Brain microvascular endothelial cell (primary cell): ENCODE results near the gene GIMAP8.

Experiments
- DNase-seq: peaks from one replicate; pipeline ENCODE4 v3.0.0-alpha.2; 2020
- H3K27ac ChIP-seq: fragments of 250-450 bp; sonication (Bioruptor Pico); 2 replicates; pipeline ENCODE4 v1.5.1; 2020; ENCODE audit warnings: mild to moderate bottlenecking, moderate library complexity
- H3K27me3 ChIP-seq: fragments of 250-450 bp; sonication (Bioruptor Pico); replicated peaks from 2 replicates; pipeline ENCODE4 v1.5.1; 2020; ENCODE audit warnings: mild to moderate bottlenecking
- H3K36me3 ChIP-seq: fragments of 250-450 bp; sonication (Bioruptor Pico); replicated peaks from 2 replicates; pipeline ENCODE4 v1.5.1; 2020; ENCODE audit warnings: mild to moderate bottlenecking
- H3K4me3 ChIP-seq: 2 replicates; pipeline ENCODE4 v1.5.1; 2011; ENCODE audit warnings: low read depth, mild to moderate bottlenecking, control low read depth, low read length, moderate library complexity
- CTCF ChIP-seq: IDR thresholded peaks from 2 replicates; pipeline ENCODE4 v1.5.1; 2011; ENCODE audit warnings: low read depth, mild to moderate bottlenecking, moderate library complexity, low read length, control low read depth, inconsistent platforms; ENCODE audit errors: missing control alignments
- in situ Hi-C: cut with HindIII; loops from 2 replicates; pipeline ENCODE4 v1.10.0; 2017; ENCODE audit warnings: low sequenced_read_pairs, low pct_ligation_motif_present

Gene GIMAP8

DNA sequence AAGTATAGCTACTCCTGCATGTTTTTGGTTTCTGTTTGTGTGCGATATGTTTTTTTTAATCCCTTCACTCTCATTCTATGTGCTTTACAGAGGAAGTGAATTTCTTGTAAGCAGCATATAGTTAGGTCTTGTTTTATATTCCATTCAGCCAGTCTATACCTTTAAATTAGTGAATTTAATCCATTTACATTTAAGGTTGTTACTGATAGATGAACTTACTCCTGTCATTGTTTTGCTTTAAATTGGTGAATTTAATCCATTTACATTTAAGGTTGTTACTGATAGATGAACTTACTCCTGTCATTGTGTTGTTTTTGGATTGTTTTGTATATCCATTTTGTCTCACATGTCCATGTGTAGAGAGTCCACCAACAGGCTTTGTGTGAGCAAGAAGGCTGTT lies 11.1 kb downstream of the GIMAP8 start:
- no peak for TF ChIP-seq CTCF
- H3K36me3 ChIP-seq = no peaks in the 10 kb centered on the region
- in situ Hi-C loops = no loop called here

DNA sequence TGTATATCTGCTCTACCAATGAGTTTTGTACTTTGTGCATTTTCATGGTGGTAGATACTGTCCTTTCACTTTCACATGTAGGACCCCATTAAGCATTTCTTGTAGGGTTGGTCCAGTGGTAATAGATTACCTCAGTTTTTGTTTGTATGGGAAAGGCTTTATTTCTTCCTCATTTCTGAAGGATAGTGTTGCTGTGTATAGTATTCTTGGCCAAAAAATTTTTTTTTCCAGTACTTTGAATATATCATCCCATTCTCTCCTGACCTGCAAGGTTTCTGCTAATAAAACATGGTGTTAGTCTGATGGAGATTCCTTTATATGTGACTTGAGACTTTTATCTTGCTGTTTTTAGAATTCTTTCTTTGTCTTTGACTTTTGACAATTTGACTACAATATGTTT lies 12.0 kb downstream of the GIMAP8 start:
- Histone ChIP-seq H3K27ac (no peak overlapping the region), H3K27me3 (no peaks in the 10 kb centered on the region), H3K4me3 (no peak overlapping the region), H3K36me3 (no peaks in the 10 kb centered on the region)
- in situ Hi-C loops = no loop called here
- DNase-seq = no peak
- TF ChIP-seq CTCF = no peak

More for the DNA sequence above, 11.1 kb downstream of the GIMAP8 start:
- H3K4me3 ChIP-seq = no peak overlapping the region
- H3K27me3 ChIP-seq = no peaks in the 10 kb centered on the region
- no peak overlapping the region for H3K27ac ChIP-seq
- no peak for DNase-seq

DNA sequence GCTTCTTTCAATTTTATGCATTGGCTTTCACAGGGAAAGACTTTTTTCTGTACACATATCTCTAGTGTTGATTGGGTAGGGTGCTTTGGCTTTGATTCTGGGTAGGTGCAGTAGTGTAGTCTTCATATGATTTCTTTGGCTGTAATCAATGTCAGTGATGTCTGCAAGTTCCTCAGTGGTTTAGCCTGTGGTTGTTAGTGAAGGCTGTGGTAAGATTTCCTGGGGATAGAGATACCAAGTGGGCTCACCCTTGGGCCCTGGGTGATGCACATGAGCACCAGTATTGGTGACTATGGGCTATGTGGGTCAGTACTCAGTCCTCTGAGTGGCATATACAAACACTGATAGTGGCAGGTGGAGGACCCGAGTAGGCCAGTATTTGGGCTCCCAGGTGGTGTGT lies 13.0 kb downstream of the GIMAP8 start:
- in situ Hi-C loops = no loop called here
- no peak for DNase-seq
- H3K27ac ChIP-seq = no peak overlapping the region
- no peaks in the 10 kb centered on the region for H3K27me3 ChIP-seq
- H3K4me3 ChIP-seq = no peak overlapping the region
- TF ChIP-seq CTCF = no peak
- H3K36me3 ChIP-seq = no peaks in the 10 kb centered on the region

- no peak overlapping the region for H3K27ac ChIP-seq
- DNase-seq = no peak
- in situ Hi-C loops = no loop called here
- H3K27me3 ChIP-seq = no peaks in the 10 kb centered on the region
- H3K4me3 ChIP-seq = no peak overlapping the region
- no peaks in the 10 kb centered on the region for H3K36me3 ChIP-seq
- no peak for TF ChIP-seq CTCF
Measured at GRCh38 chr7:150464962-150465361, 14.5 kb downstream of the GIMAP8 start.

DNA sequence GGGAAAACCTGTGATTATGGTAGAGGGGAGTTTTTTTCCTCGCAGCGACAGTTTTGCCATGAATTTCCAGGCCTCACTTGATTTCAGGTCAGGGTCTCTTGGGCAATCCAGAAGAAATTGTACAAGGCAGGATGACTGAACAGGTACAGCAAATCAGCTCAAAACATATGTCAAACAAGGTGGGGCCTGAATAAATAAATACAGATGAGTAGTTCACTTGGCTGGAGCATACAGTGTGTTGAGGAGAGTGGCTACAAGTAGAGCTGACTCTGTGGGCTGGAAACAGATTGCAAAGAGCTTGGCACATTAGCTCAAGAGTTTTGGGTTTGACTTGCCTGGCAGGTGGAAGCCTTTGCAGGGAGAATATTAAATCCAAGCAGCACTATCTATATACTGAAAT lies 15.0 kb downstream of the GIMAP8 start:
- Histone ChIP-seq H3K36me3 (no peaks in the 10 kb centered on the region), H3K4me3 (no peak overlapping the region), H3K27me3 (no peaks in the 10 kb centered on the region), H3K27ac (no peak overlapping the region)
- no peak for TF ChIP-seq CTCF
- in situ Hi-C loops = no loop called here
- no peak for DNase-seq

DNA sequence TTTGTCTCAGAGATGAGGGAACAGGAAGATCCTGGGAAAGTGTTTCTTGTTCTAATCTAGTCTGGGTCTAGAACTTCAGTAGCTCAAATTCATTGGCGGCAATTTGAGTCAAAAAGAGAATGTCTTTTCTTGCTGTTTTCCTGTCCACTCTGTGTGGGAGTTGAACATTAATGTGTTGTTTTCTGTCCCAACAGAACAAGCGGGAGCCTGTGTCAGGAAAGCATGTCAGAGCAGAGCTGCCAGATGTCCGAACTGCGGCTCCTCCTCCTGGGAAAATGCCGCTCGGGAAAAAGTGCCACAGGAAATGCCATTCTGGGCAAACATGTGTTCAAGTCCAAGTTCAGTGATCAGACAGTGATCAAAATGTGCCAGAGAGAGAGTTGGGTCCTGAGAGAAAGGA lies 16.0 kb downstream of the GIMAP8 start:
- no peak overlapping the region for H3K4me3 ChIP-seq
- no peaks in the 10 kb centered on the region for H3K36me3 ChIP-seq
- in situ Hi-C loops = no loop called here
- DNase-seq = no peak
- TF ChIP-seq CTCF = no peak
- no peak overlapping the region for H3K27ac ChIP-seq
- no peaks in the 10 kb centered on the region for H3K27me3 ChIP-seq
